H7 (cell line): Measurements from ENCODE around the gene IGFBP4. TPM values are rescaled to one million over a fixed set of nuclear protein-coding genes. Genes with fewer than 3 reads are reported as not detected.

ENCODE experiments used
- DNase-seq: peaks from one replicate; pipeline ENCODE4 v3.0.0; 2012
- H3K27me3 ChIP-seq: 2 replicates; pipeline ENCODE4 v1.6.0; 2011; ENCODE audit warnings: mild to moderate bottlenecking, low read length; ENCODE audit not compliant: control insufficient read depth, insufficient read depth
- H3K36me3 ChIP-seq: replicated peaks from 2 replicates; pipeline ENCODE4 v1.5.1; 2011; ENCODE audit warnings: low read length; ENCODE audit not compliant: control insufficient read depth, insufficient read depth
- H3K4me3 ChIP-seq: 2 replicates; pipeline ENCODE4 v1.5.1; 2011; ENCODE audit warnings: low read depth, mild to moderate bottlenecking, control low read depth, low read length, moderate library complexity; ENCODE audit not compliant: insufficient read depth
- total RNA-seq: library from RNA; depleted of rRNA; stranded (reverse); fragments of >200 nt; shearing (Covaris generic); gene quantifications from 2 replicates; pipeline ENCODE4 v1.2.3, GENCODE V29; 2014

The IGFBP4 gene
- total RNA-seq, 1 experiment from 2014 or later = 24.6 TPM

DNA sequence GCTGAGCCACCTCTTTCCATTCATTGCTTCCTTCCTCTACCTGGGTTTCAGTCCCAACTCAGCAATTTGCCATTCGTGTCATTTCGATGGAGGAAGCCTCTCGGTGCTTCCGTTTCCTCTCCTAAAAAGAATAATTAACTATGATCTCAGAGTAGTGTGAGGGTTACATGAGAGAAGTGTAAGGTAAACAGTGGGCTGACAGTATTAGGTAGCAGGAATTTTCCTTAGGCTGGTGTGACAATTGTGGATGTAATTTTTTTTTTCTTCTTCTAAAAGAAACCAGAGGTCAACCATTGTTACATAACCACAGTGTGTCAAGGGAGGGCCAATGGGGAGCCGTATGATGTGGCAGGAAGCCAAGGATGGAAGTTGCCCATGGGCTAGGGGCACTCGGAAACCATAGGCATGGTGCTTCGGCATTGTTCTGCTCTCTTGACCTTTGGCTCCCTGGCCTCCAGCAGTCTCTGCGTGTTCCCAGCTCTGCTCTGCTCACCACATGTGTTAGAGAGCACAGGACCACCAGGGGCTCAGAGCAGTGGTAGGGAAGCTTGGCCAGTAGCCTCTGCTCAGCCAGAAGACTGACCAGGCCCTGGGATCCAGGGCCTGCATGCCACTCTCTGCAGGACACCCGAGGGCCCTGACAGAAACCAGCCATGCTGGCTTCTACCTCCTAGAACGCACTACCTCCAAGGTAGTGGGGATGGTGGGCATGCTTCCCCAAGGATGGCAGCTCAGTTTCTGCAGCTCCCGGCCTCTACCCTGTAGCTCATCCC lies 23.5 kb upstream of the IGFBP4 start:
- no peak for DNase-seq
- no peak overlapping the region for H3K4me3 ChIP-seq
- no peaks in the 10 kb centered on the region for H3K27me3 ChIP-seq
- H3K36me3 ChIP-seq = peaks cover 2% of the 10 kb centered on the region

DNA sequence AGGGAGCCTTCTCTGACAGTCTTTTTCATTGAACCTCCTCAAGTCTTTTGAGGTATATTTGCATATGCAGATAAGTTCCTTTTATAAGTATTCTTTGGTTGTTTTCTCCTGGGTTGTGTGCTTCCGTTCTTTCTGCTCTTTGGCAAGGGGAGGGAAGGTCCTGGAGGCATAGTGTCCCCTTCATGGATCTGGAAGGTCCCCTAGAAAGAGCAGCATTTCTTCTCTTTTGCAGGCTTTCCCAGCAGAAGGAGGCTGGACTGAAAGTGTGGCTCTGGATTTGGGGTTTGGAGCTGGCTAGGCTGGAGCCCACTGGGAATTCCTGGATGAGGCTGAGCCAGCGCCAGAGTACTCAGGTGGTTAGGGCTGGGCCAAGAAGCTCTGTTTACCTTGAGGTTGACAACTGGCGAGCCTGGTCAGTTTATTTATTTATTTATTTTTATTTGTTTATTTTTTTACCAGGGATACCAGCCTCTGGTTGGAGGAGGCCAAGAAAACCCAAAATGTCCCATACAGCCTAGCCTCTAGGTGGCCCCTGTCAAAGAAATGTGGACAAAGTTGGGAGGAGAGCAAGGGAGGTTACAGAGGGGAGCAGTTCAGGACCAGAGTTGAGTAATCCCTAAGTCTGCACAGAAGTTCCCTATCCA lies 20.1 kb upstream of the IGFBP4 start:
- Histone ChIP-seq H3K27me3 (no peaks in the 10 kb centered on the region), H3K4me3 (no peak overlapping the region), H3K36me3 (no peaks in the 10 kb centered on the region)
- DNase-seq = peak; percentile 78

DNA sequence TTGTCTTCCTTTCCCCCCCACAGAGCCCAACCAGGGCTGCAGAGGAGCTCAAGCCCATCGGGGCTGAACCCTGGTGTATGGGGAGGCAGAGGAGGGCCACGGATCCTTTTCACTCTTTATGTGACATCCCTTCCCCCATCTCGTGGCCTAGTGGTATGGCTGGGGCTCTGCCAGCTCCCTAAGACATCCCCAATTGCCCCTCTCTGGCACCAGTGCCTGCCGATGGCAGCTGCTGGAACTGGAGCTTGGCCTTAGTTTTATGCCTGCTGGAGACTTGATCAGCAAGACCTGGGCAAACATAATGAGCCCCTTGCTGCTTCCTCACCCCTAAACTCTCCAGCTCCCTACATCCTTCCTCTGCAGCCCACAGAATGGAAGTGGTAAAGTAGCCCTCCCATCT lies 17.5 kb upstream of the IGFBP4 start:
- H3K27me3 ChIP-seq = no peaks in the 10 kb centered on the region
- H3K36me3 ChIP-seq = no peaks in the 10 kb centered on the region
- DNase-seq = no peak
- no peak overlapping the region for H3K4me3 ChIP-seq

DNA sequence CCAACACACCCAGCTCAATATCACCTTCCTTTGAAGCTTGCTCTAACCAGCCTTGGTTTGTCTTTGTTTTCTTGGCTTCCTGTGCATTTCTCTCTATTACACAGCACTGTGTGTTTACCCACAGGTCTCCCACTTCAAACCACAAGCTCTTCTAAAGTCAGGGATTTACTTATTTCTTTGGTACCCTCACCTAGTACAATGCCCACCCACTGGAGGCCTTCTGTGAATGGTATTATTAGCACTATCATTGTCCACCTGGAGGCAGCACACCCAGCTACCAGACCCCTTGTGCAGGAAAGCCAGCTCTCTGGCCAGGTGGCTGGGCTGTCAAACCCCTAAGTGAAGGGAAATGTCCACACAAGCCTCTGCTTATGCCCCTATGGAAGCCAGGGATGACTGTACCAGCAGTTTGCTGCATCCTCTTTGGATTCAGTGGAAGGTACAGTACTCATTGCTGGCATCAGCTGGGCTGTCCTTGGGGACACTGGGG lies 16.2 kb upstream of the IGFBP4 start:
- H3K27me3 ChIP-seq = no peaks in the 10 kb centered on the region

DNA sequence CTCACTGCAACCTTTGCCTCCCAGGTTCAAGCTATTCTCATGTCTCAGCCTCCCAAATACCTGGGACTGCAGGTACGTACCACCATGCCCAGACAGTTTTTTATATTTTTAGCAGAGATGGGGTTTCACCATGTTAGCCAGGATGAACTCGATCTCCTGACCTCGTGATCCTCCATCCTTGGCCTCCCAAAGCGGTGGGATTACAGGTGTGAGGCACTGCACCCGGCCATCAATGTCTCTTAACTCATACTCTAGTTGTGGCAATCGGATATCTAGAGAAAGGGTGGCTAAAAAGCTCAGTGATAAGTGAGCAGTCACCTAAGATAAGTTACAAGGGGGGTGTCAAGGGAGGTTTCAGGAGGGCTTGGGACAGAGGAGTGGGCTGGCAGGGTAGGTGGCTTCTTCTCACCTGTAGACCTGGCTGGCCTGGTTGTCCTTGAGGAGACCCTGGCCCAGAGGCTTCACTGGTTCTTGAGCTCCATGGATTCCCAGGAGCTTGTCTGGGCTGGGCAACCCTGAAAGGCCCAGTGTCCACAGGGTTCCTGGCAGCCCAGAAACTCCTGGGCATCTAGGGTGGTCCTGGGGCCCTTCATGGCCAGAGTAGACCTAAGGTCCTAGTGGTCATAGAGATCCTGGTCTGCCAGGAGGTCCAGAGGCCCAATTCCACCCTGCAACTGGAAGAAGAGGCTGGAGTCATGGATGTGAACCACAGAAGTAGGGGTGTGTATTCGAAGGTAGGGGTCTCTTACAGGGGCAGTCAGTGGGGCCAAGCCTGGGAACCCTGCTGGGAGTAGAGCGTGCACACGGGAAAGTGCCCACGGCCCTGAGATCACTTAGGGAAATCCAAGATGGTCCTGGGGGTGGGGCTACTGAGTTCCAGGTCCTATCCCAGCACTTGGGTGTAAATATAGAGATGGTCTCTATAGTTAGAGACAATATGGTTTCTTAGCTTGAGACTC lies 12.7 kb upstream of the IGFBP4 start:
- no peak for DNase-seq
- Histone ChIP-seq H3K27me3 (no peaks in the 10 kb centered on the region), H3K36me3 (no peaks in the 10 kb centered on the region), H3K4me3 (no peak overlapping the region)

More for the DNA sequence above, 16.2 kb upstream of the IGFBP4 start:
- Histone ChIP-seq H3K36me3 (no peaks in the 10 kb centered on the region), H3K4me3 (no peak overlapping the region)
- no peak for DNase-seq

DNA sequence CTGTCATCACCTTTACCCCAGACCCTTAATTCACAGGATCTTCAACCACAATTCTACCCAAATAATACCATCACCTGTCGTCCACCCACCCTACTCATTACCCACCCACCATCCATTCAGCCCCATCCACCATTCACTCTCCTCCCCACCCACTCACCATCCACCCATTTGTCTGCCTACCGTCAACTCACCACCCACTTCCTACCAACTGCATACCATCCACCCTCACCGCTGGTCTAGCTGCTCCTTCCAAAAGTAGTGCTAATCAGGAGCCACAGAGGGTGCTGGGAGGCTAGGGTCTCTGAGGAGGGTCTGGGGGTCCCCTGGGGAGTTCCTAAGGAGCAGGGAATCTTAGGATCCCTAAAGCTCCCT lies 12.0 kb upstream of the IGFBP4 start:
- no peak for DNase-seq
- Histone ChIP-seq H3K36me3 (no peaks in the 10 kb centered on the region), H3K27me3 (no peaks in the 10 kb centered on the region), H3K4me3 (no peak overlapping the region)

DNA sequence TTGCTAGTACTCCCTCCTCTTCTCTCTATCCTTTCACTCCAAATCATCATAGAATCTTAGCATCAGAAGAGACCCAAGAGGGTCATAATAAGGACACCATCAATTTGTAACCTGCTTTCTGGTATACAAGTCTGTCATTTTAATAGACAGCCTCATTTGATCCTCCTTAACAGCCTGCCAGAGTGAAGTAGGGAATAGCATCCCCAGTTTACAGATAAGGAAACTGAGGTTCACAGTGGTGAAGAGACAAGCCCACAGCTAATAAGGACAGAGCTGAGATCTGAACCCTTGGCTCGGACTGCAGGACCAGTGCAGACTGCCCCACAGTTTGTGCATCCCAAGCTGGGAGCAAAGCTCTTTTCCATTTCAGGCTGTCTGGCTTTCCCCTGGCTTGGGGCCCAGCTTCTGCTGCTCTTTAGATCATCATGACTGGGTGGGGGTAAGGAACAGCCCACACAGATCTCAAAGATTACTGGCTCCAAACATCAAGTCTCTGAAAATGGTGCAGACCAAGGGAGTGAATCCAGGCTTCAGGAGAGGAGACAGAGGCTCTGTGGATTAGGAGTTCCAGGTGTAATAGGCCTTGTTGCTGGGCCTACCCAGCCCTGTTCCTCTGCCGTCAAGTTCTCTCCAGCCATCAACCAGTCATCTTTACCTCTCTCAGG lies 10.3 kb upstream of the IGFBP4 start:
- H3K4me3 ChIP-seq = no peak overlapping the region

DNA sequence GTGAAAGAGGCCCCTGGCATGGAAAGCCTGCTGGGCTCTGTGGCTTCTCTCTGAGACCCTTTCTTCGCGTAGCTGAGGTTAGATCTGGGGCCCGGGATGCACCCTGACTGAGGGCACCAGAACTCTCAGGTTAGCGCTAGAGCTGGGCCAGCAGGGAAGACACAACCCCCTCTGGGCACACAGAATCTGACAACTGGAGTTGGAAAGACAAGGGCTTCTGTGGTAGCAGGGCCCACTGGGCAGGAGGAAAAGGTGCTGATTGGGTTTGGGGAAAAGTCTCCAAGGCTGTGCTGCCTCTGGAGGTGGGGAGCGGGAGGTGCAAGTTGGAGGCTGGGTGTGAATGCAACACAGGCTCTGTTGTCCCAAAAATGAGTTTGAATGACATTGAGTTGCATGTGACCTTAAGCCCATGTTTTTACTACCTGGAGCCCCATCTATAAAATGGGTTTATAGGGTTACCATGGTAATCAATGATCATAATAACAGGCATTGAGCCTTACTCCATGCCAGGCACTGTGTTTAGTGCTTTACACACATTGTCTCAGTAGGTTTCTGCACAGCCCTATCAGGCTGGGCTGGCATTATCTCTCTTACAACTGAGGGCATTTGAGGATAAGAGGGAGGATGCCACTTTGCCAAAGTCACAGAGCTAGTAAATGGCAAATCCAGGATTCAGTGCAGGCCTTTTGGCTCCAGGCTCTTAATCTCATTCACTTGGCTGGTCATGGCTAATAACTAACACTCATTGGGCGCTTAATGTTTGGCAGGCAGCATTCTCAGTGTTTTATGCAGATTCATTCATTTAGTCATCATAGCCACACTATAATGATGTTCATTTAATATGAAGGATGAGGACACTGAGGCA lies 9.5 kb upstream of the IGFBP4 start:
- no peaks in the 10 kb centered on the region for H3K27me3 ChIP-seq
- DNase-seq = peak; percentile 75
- H3K4me3 ChIP-seq = no peak overlapping the region
- H3K36me3 ChIP-seq = no peaks in the 10 kb centered on the region

More for the DNA sequence above, 10.3 kb upstream of the IGFBP4 start:
- H3K27me3 ChIP-seq = no peaks in the 10 kb centered on the region
- DNase-seq = no peak
- H3K36me3 ChIP-seq = no peaks in the 10 kb centered on the region

DNA sequence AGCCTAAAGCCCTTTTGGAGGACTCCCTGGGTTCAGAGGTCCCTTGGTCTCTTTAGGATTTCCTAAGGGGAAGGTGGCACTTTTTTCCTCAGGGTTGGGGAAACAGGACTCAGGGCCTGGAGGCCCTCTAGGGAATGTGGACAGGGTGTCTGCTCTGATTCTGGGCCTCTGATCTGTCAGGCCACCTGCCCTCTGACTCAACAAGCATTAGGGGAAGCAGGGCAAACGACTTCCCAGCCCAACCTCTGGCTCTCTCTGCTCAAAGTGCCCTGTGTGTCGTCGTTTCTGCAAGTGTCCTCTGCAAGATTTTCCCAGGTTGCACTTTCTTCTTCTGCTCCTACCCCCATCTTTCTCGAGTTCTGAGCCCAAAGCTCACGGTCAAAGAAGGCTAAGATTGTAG lies 6.6 kb upstream of the IGFBP4 start:
- no peak for DNase-seq
- H3K27me3 ChIP-seq = no peaks in the 10 kb centered on the region

DNA sequence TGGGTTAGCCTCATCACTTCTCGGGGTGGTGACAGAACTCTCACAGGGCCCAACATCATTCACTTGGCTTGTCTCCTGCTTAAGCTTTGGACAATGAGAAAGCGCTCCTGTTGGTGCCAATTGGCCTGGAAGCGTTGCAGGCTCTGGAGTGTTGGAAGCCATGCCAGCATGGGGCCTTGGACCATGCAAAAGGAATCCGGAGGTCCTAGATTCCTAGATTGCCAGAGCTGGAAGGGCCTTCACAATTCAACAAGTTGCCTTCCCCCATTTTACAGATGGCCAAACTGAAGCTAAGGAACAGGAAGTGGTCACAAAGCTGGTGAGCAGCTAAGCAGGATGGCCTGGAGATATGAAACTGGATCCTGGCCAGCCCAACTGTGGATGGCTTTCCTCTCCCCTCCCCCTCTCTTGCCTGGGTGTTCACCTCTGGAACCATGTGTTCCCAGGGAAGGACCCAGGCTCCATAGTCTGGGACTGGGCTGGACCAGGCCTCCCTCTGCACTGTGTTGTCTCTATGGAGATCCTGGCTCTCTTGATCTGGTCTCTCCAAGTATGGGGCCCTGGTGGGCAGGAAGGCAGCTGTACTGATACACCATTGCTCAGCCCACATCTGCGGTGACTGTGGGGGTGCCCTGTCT lies 6.0 kb upstream of the IGFBP4 start:
- DNase-seq = no peak

More for the DNA sequence above, 6.6 kb upstream of the IGFBP4 start:
- Histone ChIP-seq H3K36me3 (no peaks in the 10 kb centered on the region), H3K4me3 (no peak overlapping the region)

DNA sequence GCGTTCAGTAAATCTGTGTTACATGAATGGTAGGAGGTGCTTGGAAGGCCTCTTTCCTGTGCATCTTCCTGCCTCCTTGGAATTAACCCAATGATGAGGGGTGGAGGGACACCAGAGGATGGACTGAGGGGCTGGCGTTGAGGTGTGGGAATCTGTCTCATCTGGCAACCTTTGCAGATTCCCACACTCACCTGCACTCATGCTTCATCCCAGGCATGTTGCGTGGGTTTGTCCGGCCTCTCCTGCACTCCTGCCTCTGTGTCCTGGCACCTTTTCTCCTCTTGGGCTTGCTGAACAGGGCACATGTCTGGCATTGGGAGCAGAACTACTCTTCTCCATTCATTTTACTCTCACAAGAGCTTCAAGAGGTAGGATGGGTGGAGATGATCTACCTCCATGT lies 3.1 kb upstream of the IGFBP4 start:
- Histone ChIP-seq H3K27me3 (peaks cover 4% of the 10 kb centered on the region), H3K4me3 (no peak overlapping the region), H3K36me3 (no peaks in the 10 kb centered on the region)
- no peak for DNase-seq

More for the DNA sequence above, 6.0 kb upstream of the IGFBP4 start:
- no peak overlapping the region for H3K4me3 ChIP-seq
- H3K27me3 ChIP-seq = no peaks in the 10 kb centered on the region
- H3K36me3 ChIP-seq = no peaks in the 10 kb centered on the region

DNA sequence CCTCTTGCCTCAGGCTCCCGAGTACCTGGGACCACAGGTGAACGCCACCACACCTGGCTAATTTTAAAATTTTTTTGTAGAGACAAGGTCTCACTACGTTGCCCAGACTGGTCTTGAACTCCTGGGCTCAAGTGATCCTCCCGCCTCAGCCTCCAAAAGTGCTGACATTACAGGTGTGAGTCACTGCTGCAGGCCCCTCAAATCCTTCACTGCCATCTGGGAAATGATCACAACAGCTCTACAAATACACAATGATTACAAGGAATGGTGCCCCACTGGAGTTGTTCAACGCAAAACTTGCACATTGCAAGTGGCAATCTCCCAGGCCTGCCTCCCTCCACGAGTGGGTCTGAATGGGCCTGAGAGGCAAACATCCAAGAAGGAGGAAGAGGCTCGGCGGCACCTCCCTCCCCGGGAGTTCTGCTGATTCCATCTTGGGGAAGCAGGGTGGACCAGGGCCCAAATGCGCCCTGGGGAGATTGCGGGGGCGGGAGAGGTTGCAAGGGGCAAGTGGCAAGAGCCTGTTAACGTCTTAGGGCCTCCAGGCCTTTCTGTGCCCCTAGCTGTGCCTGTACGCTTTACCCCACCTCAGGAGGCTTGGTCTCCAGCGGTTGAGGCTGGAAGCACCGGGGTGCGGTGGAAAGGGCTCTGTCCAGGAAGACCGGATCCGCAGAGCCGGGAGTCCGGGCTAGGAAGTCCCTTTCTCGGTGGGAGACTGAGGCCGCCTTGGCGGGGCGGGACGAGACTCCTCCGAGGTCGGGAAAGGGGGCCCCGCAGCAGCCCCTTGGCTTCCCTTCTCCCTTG lies 656 bp upstream of the IGFBP4 start:
- H3K36me3 ChIP-seq = no peaks in the 10 kb centered on the region
- DNase-seq = peak; percentile 75
- H3K4me3 ChIP-seq = peak overlapping the region; percentile 53
- H3K27me3 ChIP-seq = peaks cover 4% of the 10 kb centered on the region
